ENCODE data around the gene DCTN3. TPM values are rescaled to one million over a fixed set of nuclear protein-coding genes. Genes with fewer than 3 reads are reported as not detected.
A peak's percentile ranks its signal among the peaks of the same experiment; 100 is the strongest.

DCTN3 gene
- total and polyA plus RNA-seq, 12 donors = 46.6 to 163 (median 95.3) TPM

- WGBS, 4 donors = 10 to 21% (median 14%) methylated on average over 8 to 26 of the region's 26 CpGs
- Histone ChIP-seq H3K27ac (peak overlapping the region in 1 of 5 donors; percentile 29), H3K4me3 (no peak overlapping the region), H3K4me1 (replicated peaks in 1 of 2) (peaks cover 0 to 4% of the 10 kb centered on the region in 2 donors), H3K9me3 (replicated peaks in 1 of 3) (no peaks in the 10 kb centered on the region), H3K36me3 (replicated peaks in 1 of 2) (no peaks in the 10 kb centered on the region), H3K27me3 (peaks cover 25% of the 10 kb centered on the region)
- no peak for TF ChIP-seq POLR2A (IDR thresholded peaks at IDR 0.05)
- intact Hi-C loops (cut with DNase I) = loop anchor here (5.0 to 10.0 kb wide), 3 partner anchors 46 to 191 kb away; no protein-coding TSS in a partner anchor
- DNase-seq = peak in 3 of 7 donors; percentile 43 to 74 (median 46)
These were observed 27.2 kb downstream of the DCTN3 start for GRCh38 chr9:34592895-34593601.

GRCh38 chr9:34591917-34592866 lies 28.1 kb downstream of the DCTN3 start:
- H3K36me3 ChIP-seq (replicated peaks in 1 of 2) = no peaks in the 10 kb centered on the region
- H3K9me3 ChIP-seq (replicated peaks in 1 of 3) = no peaks in the 10 kb centered on the region
- H3K4me3 ChIP-seq = no peak overlapping the region
- intact Hi-C loops (cut with DNase I) = loop anchor here (2.0 to 10.0 kb wide), 4 partner anchors 41 to 190 kb away; no protein-coding TSS in a partner anchor
- TF ChIP-seq CTCF (IDR thresholded peaks at IDR 0.05) (peak in 2 of 6 experiments; percentile 7 to 31), POLR2A (IDR thresholded peaks at IDR 0.05) (no peak)
- WGBS, 4 donors = 29 to 63% (median 42%) methylated on average over 8 to 16 of the region's 16 CpGs
- no peak for DNase-seq
- H3K27me3 ChIP-seq = peaks cover 25% of the 10 kb centered on the region
- no peak overlapping the region for H3K27ac ChIP-seq
- H3K4me1 ChIP-seq (replicated peaks in 1 of 2) = peaks cover 0 to 4% of the 10 kb centered on the region in 2 donors

GRCh38 chr9:34591248-34591916 lies 28.9 kb downstream of the DCTN3 start:
- Histone ChIP-seq H3K27me3 (peaks cover 25% of the 10 kb centered on the region), H3K27ac (peak overlapping the region in 2 of 5 donors; percentile 13 to 29), H3K36me3 (replicated peaks in 1 of 2) (no peaks in the 10 kb centered on the region), H3K4me1 (replicated peaks in 1 of 2) (peaks cover 0 to 4% of the 10 kb centered on the region in 2 donors), H3K9me3 (replicated peaks in 1 of 3) (no peaks in the 10 kb centered on the region), H3K4me3 (peak overlapping the region in 1 of 4 donors; percentile 25)
- intact Hi-C loops (cut with DNase I) = loop anchor here (2.0 to 10.0 kb wide), 4 partner anchors 41 to 189 kb away; no protein-coding TSS in a partner anchor
- DNase-seq = peak; percentile 75 to 90 (median 86)
- WGBS, 4 donors = 0 to 19% (median 15%) methylated on average over 10 to 60 of the region's 60 CpGs
- TF ChIP-seq CTCF (IDR thresholded peaks at IDR 0.05) = peak; percentile 78 to 96 (median 86)
- no peak for TF ChIP-seq POLR2A (IDR thresholded peaks at IDR 0.05)

- Histone ChIP-seq H3K4me3 (peak overlapping the region in 1 of 4 donors; percentile 57), H3K9me3 (replicated peaks in 1 of 3) (no peaks in the 10 kb centered on the region), H3K27me3 (peaks cover 25% of the 10 kb centered on the region), H3K4me1 (replicated peaks in 1 of 2) (peaks cover 0 to 4% of the 10 kb centered on the region in 2 donors), H3K27ac (peak overlapping the region in 2 of 5 donors; percentile 13 to 29), H3K36me3 (replicated peaks in 1 of 2) (no peaks in the 10 kb centered on the region)
- no peak for DNase-seq
- 42 to 77% (median 51%) methylated on average over 5 to 40 of the region's 40 CpGs for WGBS, 4 donors
- TF ChIP-seq POLR2A (IDR thresholded peaks at IDR 0.05) = no peak
- intact Hi-C loops (cut with DNase I) = loop anchor here (2.0 to 10.0 kb wide), 4 partner anchors 40 to 188 kb away; no protein-coding TSS in a partner anchor
These were observed 29.7 kb downstream of the DCTN3 start for GRCh38 chr9:34590381-34591247.
